Peyer's patch (tissue), 4 donors: ENCODE measurements around the gene VTA1. TPM values are rescaled to one million over a fixed set of nuclear protein-coding genes. Genes with fewer than 3 reads are reported as not detected.

Experiments used
- DNase-seq, 3 donors: peaks; one replicate each; pipeline ENCODE4 v3.0.0-alpha.2; 2017 to 2019
- H3K27ac ChIP-seq, 4 donors: fragments of 200-600 bp; sonication (generic); one replicate each; pipeline ENCODE4 v1.5.1; 2016 to 2019
- H3K27me3 ChIP-seq, 2 donors: fragments of 200-600 bp; sonication (generic); one replicate each; pipeline ENCODE4 v1.5.1; 2019
- H3K36me3 ChIP-seq, 3 donors: fragments of 200-600 bp; sonication (generic); one replicate each; pipeline ENCODE4 v1.5.1; 2016 to 2019
- H3K4me1 ChIP-seq, 4 donors: fragments of 200-600 bp; sonication (generic); one replicate each; pipeline ENCODE4 v1.5.1; 2016 to 2019
- H3K4me3 ChIP-seq, 4 donors: fragments of 200-600 bp; sonication (generic); 1 replicate in 3 of 4; 2 replicates in 1 of 4; pipeline ENCODE4 v1.5.1; 2016 to 2019; ENCODE audit warnings: mild to moderate bottlenecking in 1 of 4
- H3K9me3 ChIP-seq, 4 donors: fragments of 200-600 bp; sonication (generic); one replicate each; pipeline ENCODE4 v1.5.1; 2016 to 2019; ENCODE audit warnings: mild to moderate bottlenecking in 1 of 4
- POLR2A ChIP-seq, 2 donors: fragments of 450-650 bp; IDR thresholded peaks; one replicate each; pipeline ENCODE4 v1.5.1; 2017; ENCODE audit warnings: antibody characterized with exemption in 2 of 2, mild to moderate bottlenecking in 2 of 2, moderate library complexity in 2 of 2
- total RNA-seq, 4 donors: library from RNA; depleted of rRNA; stranded (reverse); fragments of >200 nt; gene quantifications; one replicate each; pipeline ENCODE4 v1.1.0, GENCODE V29; 2016
- TF ChIP-seq, protein P1 (sequence below), 6 experiments: fragments of 450-650 bp in 4 of 6; fragments of 200-600 bp in 2 of 6; sonication (generic) in 1 of 6; IDR thresholded peaks; one replicate each; pipeline ENCODE4 v1.5.1; 2017 to 2019; ENCODE audit warnings: antibody characterized with exemption in 6 of 6, mild to moderate bottlenecking in 3 of 6, moderate library complexity in 1 of 6

The VTA1 gene
- total RNA-seq, 4 donors from 2014 or later: 41.3 to 60.9 (median 50.4) TPM

DNA sequence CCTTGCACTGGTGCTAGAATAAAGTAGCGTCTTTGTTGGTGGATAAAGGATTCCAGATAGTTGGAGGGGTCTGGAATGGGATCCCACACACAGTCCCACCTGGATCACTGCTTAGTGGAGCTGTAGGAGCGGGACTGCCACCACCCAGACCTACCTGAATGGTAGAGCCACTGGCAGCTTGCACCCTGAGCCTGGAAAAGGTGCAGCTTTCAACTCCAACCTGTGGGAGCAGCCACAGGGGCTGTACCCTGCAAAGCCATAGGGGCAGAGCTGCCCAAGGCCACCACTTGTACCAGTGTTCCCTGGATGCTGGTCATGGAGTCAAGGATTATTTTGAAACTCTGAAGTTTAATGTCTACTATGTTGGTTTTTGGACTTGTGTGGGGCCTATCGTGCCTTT, 26.9 kb downstream of the VTA1 start:
- Histone ChIP-seq H3K9me3 (peaks cover 0 to 5% (median 0%) of the 10 kb centered on the region in 4 donors), H3K4me1 (no peaks in the 10 kb centered on the region), H3K4me3 (no peak overlapping the region), H3K36me3 (peaks cover 0 to 57% (median 0%) of the 10 kb centered on the region in 3 donors), H3K27me3 (no peaks in the 10 kb centered on the region), H3K27ac (no peak overlapping the region)
- TF ChIP-seq POLR2A (IDR thresholded peaks at IDR 0.05): no peak
- TF ChIP-seq, protein P1, sequence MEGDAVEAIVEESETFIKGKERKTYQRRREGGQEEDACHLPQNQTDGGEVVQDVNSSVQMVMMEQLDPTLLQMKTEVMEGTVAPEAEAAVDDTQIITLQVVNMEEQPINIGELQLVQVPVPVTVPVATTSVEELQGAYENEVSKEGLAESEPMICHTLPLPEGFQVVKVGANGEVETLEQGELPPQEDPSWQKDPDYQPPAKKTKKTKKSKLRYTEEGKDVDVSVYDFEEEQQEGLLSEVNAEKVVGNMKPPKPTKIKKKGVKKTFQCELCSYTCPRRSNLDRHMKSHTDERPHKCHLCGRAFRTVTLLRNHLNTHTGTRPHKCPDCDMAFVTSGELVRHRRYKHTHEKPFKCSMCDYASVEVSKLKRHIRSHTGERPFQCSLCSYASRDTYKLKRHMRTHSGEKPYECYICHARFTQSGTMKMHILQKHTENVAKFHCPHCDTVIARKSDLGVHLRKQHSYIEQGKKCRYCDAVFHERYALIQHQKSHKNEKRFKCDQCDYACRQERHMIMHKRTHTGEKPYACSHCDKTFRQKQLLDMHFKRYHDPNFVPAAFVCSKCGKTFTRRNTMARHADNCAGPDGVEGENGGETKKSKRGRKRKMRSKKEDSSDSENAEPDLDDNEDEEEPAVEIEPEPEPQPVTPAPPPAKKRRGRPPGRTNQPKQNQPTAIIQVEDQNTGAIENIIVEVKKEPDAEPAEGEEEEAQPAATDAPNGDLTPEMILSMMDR (IDR thresholded peaks at IDR 0.05): no peak
- no peak for DNase-seq

DNA sequence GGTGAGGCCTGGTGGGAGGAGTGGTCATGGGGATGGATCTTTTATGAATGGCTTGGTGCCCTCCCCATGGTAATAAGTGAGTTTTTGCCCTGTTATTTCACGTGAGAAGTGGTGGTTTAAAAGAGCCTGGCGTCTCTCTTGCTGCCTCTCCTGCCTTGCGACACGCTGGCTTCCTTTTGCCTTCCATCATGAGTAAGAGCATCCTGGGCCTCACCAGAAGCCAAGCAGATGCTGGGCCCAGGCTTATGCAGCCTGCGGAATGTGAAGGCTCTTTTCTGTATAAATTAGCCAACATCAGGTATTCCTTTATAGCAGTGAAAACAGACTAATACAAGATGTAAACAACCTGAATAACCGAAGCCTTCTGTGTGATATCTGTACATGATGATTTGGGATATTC, 27.6 kb downstream of the VTA1 start:
- Histone ChIP-seq H3K36me3 (peaks cover 0 to 50% (median 0%) of the 10 kb centered on the region in 3 donors), H3K4me3 (no peak overlapping the region), H3K27me3 (no peaks in the 10 kb centered on the region), H3K9me3 (peaks cover 0 to 5% (median 0%) of the 10 kb centered on the region in 4 donors), H3K4me1 (no peaks in the 10 kb centered on the region), H3K27ac (no peak overlapping the region)
- TF ChIP-seq, protein P1 (IDR thresholded peaks at IDR 0.05): no peak
- no peak for TF ChIP-seq POLR2A (IDR thresholded peaks at IDR 0.05)
- no peak for DNase-seq

DNA sequence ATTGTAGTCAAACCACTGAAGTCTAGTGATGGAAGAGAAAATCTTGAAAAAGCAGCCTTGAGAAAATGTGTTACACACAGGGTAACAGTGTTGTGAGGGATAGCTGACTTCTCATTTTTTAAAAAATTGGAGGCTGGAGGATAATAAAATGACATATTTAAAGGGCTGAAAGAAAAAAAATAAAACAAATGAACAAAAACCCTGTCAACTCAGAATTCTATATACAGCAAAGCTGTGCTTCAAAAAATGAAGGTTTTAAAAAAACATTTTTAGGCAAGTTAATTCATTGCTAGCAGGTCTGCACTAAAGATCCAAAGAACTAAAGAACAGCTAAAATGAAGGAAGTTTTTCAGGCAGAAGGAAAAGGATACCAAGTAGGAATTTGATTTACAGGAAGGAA, 31.1 kb downstream of the VTA1 start:
- TF ChIP-seq, protein P1 (IDR thresholded peaks at IDR 0.05): no peak
- no peak for TF ChIP-seq POLR2A (IDR thresholded peaks at IDR 0.05)
- DNase-seq: no peak

DNA sequence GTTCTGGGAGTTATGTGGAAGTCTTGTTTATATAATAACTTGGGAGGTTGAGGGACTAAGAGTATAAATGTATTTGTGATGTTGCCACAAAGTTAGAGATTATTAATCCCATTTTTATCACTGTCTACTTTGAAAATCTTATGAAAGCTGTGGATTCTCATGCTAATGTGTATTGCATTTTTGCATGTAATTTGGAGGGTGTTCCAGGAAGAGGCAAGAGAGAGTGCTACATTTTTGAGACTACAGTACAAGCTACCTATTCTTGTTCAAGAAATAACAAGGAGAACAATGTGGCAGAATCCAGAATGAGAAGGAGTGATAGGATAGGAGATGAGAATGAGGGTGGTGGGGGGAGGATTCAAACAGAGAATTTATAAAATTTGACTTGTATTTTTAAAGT, 34.9 kb downstream of the VTA1 start:
- Histone ChIP-seq H3K36me3 (peaks cover 0 to 13% (median 0%) of the 10 kb centered on the region in 3 donors), H3K4me1 (no peaks in the 10 kb centered on the region), H3K9me3 (peaks cover 0 to 5% (median 0%) of the 10 kb centered on the region in 4 donors), H3K4me3 (no peak overlapping the region), H3K27me3 (no peaks in the 10 kb centered on the region), H3K27ac (no peak overlapping the region)
- DNase-seq: no peak
- TF ChIP-seq, protein P1 (IDR thresholded peaks at IDR 0.05): no peak

More for the DNA sequence above, 31.1 kb downstream of the VTA1 start:
- Histone ChIP-seq H3K27me3 (no peaks in the 10 kb centered on the region), H3K4me3 (no peak overlapping the region), H3K4me1 (no peaks in the 10 kb centered on the region), H3K9me3 (peaks cover 0 to 5% (median 0%) of the 10 kb centered on the region in 4 donors), H3K27ac (no peak overlapping the region), H3K36me3 (peaks cover 0 to 32% (median 0%) of the 10 kb centered on the region in 3 donors)

DNA sequence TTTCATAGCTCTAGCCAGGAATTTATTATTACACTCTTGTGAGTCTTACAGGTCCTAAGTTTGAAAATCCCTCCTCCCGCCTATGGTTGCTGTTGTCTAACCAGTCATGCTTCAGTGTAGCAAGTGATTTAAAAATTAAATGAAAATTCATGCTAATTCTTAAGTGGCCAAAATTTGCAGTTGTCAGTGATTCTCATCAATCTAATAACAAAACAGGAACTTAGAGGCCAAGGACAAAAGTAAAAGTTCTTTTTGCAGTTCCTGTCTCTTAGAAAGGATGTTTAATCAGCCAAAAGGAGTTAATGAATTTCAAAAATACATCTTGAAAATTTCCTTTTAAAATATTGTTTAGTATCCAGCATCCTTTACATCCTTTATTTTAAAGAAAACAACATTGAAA, 36.3 kb downstream of the VTA1 start:
- H3K4me3 ChIP-seq: no peak overlapping the region
- peaks cover 0 to 10% (median 0%) of the 10 kb centered on the region in 3 donors for H3K36me3 ChIP-seq
- no peak for DNase-seq
- H3K27me3 ChIP-seq: no peaks in the 10 kb centered on the region
- no peak overlapping the region for H3K27ac ChIP-seq
- TF ChIP-seq, protein P1 (IDR thresholded peaks at IDR 0.05): no peak
- no peak for TF ChIP-seq POLR2A (IDR thresholded peaks at IDR 0.05)
- peaks cover 0 to under 1% (median 0%) of the 10 kb centered on the region in 4 donors for H3K9me3 ChIP-seq
- no peaks in the 10 kb centered on the region for H3K4me1 ChIP-seq

DNA sequence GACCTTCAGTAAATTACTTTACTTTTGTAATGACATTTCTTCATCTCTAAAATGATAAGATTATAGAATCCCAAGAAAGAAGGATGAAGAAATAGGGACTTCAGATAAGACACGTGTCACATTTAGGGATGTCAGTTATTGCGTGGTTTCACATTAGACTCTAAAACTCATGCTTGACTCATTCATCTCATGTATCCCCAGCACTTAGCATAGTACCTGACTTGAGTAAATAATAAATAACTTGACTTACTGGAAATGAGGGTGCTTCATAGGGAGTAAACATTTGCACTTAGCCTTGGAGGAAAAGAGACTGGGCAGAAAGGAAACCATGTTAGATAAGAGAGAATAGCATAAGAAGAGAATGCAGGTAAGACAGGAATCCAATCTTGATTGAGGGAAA, 37.2 kb downstream of the VTA1 start:
- peaks cover 0 to 8% (median 0%) of the 10 kb centered on the region in 3 donors for H3K36me3 ChIP-seq
- H3K4me1 ChIP-seq: no peaks in the 10 kb centered on the region
- H3K27me3 ChIP-seq: no peaks in the 10 kb centered on the region
- TF ChIP-seq, protein P1 (IDR thresholded peaks at IDR 0.05): no peak
- no peak for TF ChIP-seq POLR2A (IDR thresholded peaks at IDR 0.05)
- H3K27ac ChIP-seq: no peak overlapping the region
- no peak for DNase-seq
- H3K9me3 ChIP-seq: no peaks in the 10 kb centered on the region
- no peak overlapping the region for H3K4me3 ChIP-seq
